Superior temporal gyrus (tissue), 1 donor: ENCODE results near the gene ZNF184.
"Not testable (repeated sequence)": the region's sequence is repeated elsewhere in the genome, so short reads cannot be mapped to it uniquely, and the experiment has no call there.

Source experiments
- DNase-seq: peaks from one replicate; pipeline ENCODE4 v3.0.0-alpha.2; 2016; ENCODE audit errors: extremely low spot score

The ZNF184 gene

DNA sequence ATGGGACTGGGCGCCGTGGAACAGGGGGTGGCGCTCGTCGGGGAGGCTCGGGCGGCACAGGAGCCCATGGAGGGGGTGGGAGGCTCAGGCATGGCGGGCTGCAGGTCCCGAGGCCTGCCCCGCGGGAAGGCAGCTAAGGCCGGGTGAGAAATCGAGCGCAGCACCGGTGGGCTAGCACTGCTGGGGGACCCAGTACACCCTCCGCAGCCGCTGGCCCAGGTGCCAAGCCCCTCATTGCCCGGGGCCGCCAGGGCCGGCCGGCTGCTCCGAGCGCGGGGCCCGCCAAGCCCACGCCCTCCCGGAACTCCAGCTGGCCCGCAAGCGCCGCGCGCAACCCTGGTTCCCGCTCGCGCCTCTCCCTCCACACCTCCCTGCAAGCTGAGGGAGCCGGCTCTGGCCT is 48.1 kb downstream of the ZNF184 start:
- DNase-seq = not testable (repeated sequence)

DNA sequence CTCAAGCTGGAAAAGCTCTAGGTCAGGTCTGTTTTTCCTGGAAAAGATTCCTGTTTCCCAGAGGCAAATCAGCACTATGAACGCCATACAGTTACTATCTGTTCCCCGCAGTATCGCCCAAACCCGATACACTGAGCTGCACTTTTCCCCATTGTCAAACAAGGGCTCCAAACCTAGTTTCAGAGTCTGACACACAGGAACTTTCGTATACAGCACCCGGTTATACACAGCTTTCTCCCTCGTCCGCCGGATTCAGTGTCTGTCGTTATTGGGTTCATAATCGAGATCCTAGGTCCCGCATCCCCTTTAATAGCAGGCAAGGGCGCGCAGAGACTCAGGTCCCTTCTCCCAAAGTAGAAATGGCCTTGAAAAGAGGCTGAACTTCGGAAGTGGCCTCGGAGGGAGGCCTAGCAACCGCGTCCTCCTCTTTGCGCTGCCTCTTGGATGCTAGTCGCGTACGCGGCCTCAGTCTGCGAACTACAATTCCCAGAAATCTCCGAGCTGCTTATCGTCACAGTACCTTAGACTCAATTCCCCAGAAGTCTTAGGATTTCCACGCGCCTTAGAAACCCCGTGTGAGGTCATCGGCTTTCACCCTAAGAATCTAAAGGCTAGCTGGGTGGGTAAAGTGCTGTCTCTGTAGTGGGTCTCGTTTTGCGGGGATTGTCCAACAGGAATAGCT is 50.1 kb downstream of the ZNF184 start:
- no peak for DNase-seq

DNA sequence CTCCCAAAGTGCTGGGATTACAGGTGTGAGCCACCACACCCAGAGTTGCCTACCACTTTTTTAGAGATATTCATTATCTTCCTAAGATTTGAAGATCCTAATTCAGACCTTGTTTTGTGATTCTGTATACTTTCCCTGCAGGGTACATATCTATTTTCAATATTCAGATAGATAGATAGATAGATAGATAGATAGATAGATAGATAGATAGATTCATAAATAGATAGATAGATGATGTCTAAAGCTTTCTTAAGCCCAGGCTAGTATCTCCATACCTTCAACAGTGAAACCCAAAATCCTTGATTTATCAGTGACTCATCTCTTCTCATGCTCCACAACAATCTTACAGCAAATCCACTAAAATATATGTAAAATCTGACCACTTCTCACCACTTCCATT is 53.5 kb downstream of the ZNF184 start:
- DNase-seq = no peak

- no peak for DNase-seq
Measured at GRCh38 chr6:27415898-27416297, 57.0 kb downstream of the ZNF184 start.

DNA sequence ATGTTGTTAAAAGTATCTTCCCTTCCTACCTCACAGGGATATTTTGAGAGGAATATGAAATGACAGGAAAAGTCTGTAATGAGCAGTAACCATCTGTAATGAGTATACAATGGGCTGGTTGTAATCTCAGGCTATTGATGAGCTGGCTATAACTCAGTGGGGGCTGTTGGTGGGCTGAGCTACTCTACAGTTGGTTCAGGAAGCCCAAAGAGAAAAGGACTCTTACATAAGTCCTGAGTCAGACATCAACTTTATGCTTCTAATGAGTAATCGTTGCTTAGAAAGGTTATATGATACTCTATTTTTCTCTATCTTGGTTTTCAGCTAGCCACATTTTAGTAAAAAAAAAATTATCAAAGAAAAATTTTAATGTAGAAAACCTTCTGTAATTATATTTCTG is 57.9 kb downstream of the ZNF184 start:
- peak; percentile 36 for DNase-seq

- no peak for DNase-seq
Measured at GRCh38 chr6:27414300-27414699, 58.6 kb downstream of the ZNF184 start.

DNA sequence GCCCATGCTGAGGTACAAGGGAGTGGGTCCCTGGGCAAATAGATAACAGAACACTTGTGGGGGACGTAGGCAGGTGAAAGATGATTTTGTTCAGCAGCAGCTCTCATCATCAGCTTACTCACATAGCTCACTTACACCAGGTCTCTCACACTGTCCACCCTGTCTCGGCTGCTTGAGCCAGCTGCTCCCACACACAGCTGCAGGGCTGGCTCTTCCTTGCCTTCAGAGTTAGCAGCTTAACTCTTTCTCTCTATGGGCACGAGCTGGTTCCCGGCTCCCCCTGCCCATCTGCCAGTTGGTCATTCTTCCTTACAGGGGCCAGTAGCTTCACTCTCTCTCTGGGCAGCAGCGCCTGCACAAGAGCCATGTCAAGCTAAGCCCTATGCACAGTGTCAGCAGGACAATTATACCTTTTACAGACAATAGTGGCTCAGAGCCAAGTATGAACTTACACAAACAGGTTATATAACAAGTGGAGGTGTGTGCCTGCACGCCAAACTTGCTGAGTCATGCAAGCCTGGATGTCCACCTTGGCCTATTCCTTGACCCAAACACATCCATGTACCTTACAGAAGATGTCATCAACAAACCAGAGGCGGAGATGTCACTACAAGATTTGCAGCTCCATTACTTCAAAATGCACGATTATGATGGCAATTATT is 65.6 kb downstream of the ZNF184 start:
- no peak for DNase-seq

DNA sequence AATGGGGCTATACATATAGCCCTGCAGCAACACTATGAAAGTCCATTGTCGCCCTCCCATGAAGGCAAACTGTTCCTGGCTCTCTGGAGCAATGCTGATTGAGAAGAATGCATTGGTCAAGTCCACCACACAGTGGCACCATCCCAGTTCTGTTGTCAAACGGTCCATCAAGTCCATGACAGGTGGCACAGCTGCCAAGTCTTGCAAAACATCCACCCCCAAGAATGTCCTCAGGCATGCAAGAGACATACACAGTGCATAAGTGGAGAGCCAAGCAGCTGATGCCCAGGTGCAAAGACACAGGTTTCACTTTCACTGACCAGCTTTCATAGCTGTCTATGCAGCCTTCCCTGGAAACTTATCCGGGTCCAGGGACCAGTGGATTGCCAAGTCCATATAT is 66.8 kb downstream of the ZNF184 start:
- no peak for DNase-seq

DNA sequence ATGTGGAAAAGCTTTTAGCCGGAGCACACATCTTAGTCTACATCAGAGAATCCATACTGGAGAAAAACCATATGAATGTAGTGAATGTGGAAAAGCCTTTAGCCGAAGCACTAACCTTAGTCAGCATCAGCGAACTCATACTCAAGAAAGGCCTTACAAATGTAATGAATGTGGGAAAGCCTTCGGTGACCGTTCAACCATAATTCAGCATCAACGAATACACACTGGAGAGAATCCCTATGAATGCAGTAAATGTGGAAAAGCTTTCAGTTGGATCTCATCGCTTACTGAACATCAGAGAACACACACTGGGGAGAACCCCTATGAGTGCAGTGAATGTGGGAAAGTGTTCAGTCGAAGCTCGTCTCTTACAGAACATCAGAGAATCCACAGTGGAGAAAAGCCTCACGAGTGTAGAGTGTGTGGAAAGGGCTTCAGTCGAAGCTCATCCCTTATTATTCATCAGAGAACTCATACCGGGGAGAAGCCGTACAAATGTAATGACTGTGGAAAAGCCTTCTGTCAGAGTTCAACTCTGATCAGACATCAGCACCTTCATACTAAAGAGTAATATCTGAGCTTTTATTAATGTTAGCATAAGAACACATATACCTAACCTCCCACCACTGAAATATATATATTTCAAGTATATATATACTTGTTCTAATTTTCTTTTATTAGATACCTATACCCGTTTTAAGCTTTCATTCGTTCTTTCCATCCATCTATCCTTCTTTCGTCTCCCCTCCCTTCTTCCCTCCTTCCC is 71.8 kb downstream of the ZNF184 start:
- DNase-seq = no peak
